ENCODE results near the gene PDE11A. TPM values are rescaled to one million over a fixed set of nuclear protein-coding genes. Genes with fewer than 3 reads are reported as not detected.

PDE11A gene
- total and polyA plus RNA-seq, 2 of the 13 experiments (the other 11 are each of a cell fraction or from before 2014, with no cell fraction given), result 1.2 to 1.7 TPM

DNA sequence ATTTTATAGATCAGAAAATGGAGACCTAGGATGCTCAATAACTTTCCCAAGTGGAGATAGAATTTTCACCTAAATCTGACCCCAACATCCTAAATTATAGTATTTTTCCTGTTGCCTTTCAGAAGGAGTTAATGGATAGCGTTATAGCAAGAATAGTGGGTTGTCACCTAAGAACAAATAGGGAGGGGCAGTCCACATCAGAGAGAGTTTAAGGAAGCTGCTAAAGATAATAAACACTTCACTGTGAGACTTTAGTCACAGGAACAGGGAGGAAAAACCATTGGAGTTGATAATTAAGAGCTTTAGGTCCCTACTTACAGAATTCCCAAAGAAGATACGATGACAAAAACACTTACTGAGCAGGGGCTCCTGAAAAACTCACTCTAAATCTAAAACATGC is 229.4 kb downstream of the PDE11A start:
- 51% methylated on average over 2 of the region's 2 CpGs for WGBS (ENCODE audit: low lambda C conversion rate)
- FAIRE-seq, result no peak

GRCh38 chr2:177842243-177842642 is 230.3 kb downstream of the PDE11A start:
- in situ Hi-C loops (cut with HindIII; ENCODE audit: extremely low pct_ligation_motif_present, low pct_unique_long_range_greater_than_20kb) (no loop called here), intact Hi-C loops (cut with micrococcal nuclease; ENCODE audit: unreplicated experiment) (no loop called here)
- peaks cover 12% of the 10 kb centered on the region for H3K9me3 ChIP-seq (ENCODE audit: low read length)
- 30% methylated on average over 3 of the region's 3 CpGs for WGBS (ENCODE audit: low lambda C conversion rate)
- no peaks in the 10 kb centered on the region for H4K20me1 ChIP-seq (ENCODE audit: insufficient read depth, low read length)
- no peak overlapping the region for H3K27ac ChIP-seq (ENCODE audit: extremely low read length, insufficient read depth, low read length)
- ChIA-PET CTCF (ENCODE audit: low intra/inter-chr PET ratio, low total read pairs) (no interaction called here), POLR2A (no interaction called here)
- H2AFZ ChIP-seq (ENCODE audit: low read length), result no peak overlapping the region
- BruUV-seq (replicated peaks), result no TSS peak
- no peak for FAIRE-seq
- H3K4me1 ChIP-seq (ENCODE audit: insufficient read depth, low read length), result no peaks in the 10 kb centered on the region
- H3K27me3 ChIP-seq (ENCODE audit: control insufficient read depth in 1 of 2, insufficient read depth in 2 of 2, low read length in 2 of 2), result no peaks in the 10 kb centered on the region
- DNase-seq (ENCODE audit: low spot score), result no peak
- H3K79me2 ChIP-seq (ENCODE audit: insufficient read depth, low read length), result no peaks in the 10 kb centered on the region
- no peak overlapping the region for H3K9ac ChIP-seq (ENCODE audit: insufficient read depth, low read depth, low read length)
- H3K4me3 ChIP-seq (replicated peaks in 1 of 3; ENCODE audit: insufficient read depth in 1 of 3, low read depth in 2 of 3, low read length in 3 of 3), result no peak overlapping the region
- no peak for ATAC-seq
- H3K36me3 ChIP-seq (replicated peaks in 1 of 2; ENCODE audit: control insufficient read depth in 1 of 2, insufficient read depth in 2 of 2, low read length in 2 of 2), result no peaks in the 10 kb centered on the region
- H3K4me2 ChIP-seq (ENCODE audit: low read depth, low read length), result no peak overlapping the region
- TF ChIP-seq, protein P1, sequence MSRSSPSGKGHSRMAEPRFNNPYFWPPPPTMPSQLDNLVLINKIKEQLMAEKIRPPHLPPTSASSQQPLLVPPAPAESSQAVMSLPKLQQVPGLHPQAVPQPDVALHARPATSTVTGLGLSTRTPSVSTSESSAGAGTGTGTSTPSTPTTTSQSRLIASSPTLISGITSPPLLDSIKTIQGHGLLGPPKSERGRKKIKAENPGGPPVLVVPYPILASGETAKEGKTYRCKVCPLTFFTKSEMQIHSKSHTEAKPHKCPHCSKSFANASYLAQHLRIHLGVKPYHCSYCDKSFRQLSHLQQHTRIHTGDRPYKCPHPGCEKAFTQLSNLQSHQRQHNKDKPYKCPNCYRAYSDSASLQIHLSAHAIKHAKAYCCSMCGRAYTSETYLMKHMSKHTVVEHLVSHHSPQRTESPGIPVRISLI (CRISPR knock-in tag; IDR thresholded peaks at IDR 0.05; ENCODE audit: borderline replicate concordance), result no peak
- TF ChIP-seq, protein P2, sequence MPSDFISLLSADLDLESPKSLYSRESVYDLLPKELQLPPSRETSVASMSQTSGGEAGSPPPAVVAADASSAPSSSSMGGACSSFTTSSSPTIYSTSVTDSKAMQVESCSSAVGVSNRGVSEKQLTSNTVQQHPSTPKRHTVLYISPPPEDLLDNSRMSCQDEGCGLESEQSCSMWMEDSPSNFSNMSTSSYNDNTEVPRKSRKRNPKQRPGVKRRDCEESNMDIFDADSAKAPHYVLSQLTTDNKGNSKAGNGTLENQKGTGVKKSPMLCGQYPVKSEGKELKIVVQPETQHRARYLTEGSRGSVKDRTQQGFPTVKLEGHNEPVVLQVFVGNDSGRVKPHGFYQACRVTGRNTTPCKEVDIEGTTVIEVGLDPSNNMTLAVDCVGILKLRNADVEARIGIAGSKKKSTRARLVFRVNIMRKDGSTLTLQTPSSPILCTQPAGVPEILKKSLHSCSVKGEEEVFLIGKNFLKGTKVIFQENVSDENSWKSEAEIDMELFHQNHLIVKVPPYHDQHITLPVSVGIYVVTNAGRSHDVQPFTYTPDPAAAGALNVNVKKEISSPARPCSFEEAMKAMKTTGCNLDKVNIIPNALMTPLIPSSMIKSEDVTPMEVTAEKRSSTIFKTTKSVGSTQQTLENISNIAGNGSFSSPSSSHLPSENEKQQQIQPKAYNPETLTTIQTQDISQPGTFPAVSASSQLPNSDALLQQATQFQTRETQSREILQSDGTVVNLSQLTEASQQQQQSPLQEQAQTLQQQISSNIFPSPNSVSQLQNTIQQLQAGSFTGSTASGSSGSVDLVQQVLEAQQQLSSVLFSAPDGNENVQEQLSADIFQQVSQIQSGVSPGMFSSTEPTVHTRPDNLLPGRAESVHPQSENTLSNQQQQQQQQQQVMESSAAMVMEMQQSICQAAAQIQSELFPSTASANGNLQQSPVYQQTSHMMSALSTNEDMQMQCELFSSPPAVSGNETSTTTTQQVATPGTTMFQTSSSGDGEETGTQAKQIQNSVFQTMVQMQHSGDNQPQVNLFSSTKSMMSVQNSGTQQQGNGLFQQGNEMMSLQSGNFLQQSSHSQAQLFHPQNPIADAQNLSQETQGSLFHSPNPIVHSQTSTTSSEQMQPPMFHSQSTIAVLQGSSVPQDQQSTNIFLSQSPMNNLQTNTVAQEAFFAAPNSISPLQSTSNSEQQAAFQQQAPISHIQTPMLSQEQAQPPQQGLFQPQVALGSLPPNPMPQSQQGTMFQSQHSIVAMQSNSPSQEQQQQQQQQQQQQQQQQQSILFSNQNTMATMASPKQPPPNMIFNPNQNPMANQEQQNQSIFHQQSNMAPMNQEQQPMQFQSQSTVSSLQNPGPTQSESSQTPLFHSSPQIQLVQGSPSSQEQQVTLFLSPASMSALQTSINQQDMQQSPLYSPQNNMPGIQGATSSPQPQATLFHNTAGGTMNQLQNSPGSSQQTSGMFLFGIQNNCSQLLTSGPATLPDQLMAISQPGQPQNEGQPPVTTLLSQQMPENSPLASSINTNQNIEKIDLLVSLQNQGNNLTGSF (CRISPR knock-in tag; IDR thresholded peaks at IDR 0.05), result no peak
- TF ChIP-seq ZNF616 (CRISPR knock-in tag; IDR thresholded peaks at IDR 0.05; ENCODE audit: low read depth) (no peak), ZNF138 (CRISPR knock-in tag; IDR thresholded peaks at IDR 0.05; ENCODE audit: low read depth) (no peak), ZBTB10 (CRISPR knock-in tag; IDR thresholded peaks at IDR 0.05; ENCODE audit: borderline replicate concordance) (no peak)

More for the DNA sequence above, 229.4 kb downstream of the PDE11A start:
- ATAC-seq (no peak), DNase-seq (ENCODE audit: low spot score) (no peak)
- H3K4me3 ChIP-seq (replicated peaks in 1 of 3; ENCODE audit: insufficient read depth in 1 of 3, low read depth in 2 of 3, low read length in 3 of 3), result no peak overlapping the region
- H3K27me3 ChIP-seq (ENCODE audit: control insufficient read depth in 1 of 2, insufficient read depth in 2 of 2, low read length in 2 of 2), result no peaks in the 10 kb centered on the region
- no peaks in the 10 kb centered on the region for H3K4me1 ChIP-seq (ENCODE audit: insufficient read depth, low read length)
- H4K20me1 ChIP-seq (ENCODE audit: insufficient read depth, low read length), result no peaks in the 10 kb centered on the region
- no peak overlapping the region for H3K9ac ChIP-seq (ENCODE audit: insufficient read depth, low read depth, low read length)
- intact Hi-C loops (cut with micrococcal nuclease; ENCODE audit: unreplicated experiment) (no loop called here), in situ Hi-C loops (cut with HindIII; ENCODE audit: extremely low pct_ligation_motif_present, low pct_unique_long_range_greater_than_20kb) (no loop called here)
- ChIA-PET CTCF (ENCODE audit: low intra/inter-chr PET ratio, low total read pairs) (no interaction called here), POLR2A (no interaction called here)
- H3K79me2 ChIP-seq (ENCODE audit: insufficient read depth, low read length), result no peaks in the 10 kb centered on the region
- TF ChIP-seq ZNF792 (CRISPR knock-in tag; IDR thresholded peaks at IDR 0.05) (no peak), ZIK1 (CRISPR knock-in tag; IDR thresholded peaks at IDR 0.05; ENCODE audit: borderline replicate concordance, low read depth) (no peak), SMARCE1 (IDR thresholded peaks at IDR 0.05; ENCODE audit: borderline replicate concordance) (no peak), MTF2 (CRISPR knock-in tag; IDR thresholded peaks at IDR 0.05; ENCODE audit: borderline replicate concordance) (no peak), GFI1 (CRISPR knock-in tag; IDR thresholded peaks at IDR 0.05; ENCODE audit: borderline replicate concordance) (no peak), ARNT2 (CRISPR knock-in tag; IDR thresholded peaks at IDR 0.05; ENCODE audit: low read depth) (no peak), KAT2B (IDR thresholded peaks at IDR 0.05; ENCODE audit: borderline replicate concordance, low read depth, low read length) (no peak), ZNF121 (CRISPR knock-in tag; IDR thresholded peaks at IDR 0.05) (no peak), CBX2 (IDR thresholded peaks at IDR 0.05; ENCODE audit: low read depth, low read length) (no peak), CBX2 (CRISPR knock-in tag; IDR thresholded peaks at IDR 0.05; ENCODE audit: low read depth) (no peak), PAX8 (CRISPR knock-in tag; IDR thresholded peaks at IDR 0.05; ENCODE audit: borderline replicate concordance) (no peak)
- no TSS peak for BruUV-seq (replicated peaks)
- no peaks in the 10 kb centered on the region for H3K36me3 ChIP-seq (replicated peaks in 1 of 2; ENCODE audit: control insufficient read depth in 1 of 2, insufficient read depth in 2 of 2, low read length in 2 of 2)
- peaks cover 3% of the 10 kb centered on the region; the same call in 1 of the 2 replicates for H3K9me3 ChIP-seq (ENCODE audit: low read length)
- no peak overlapping the region for H3K27ac ChIP-seq (ENCODE audit: extremely low read length, insufficient read depth, low read length)
- no peak overlapping the region for H2AFZ ChIP-seq (ENCODE audit: low read length)
- H3K4me2 ChIP-seq (ENCODE audit: low read depth, low read length), result no peak overlapping the region
